Stomach smooth muscle (tissue), 2 donors: Measurements from ENCODE around the gene ZNF771.

Experiments
- H3K27ac ChIP-seq: one replicate; pipeline ENCODE4 v1.7.0; 2013; ENCODE audit warnings: mild to moderate bottlenecking, low read length, inconsistent platforms
- H3K27me3 ChIP-seq, 2 donors: one replicate each; pipeline ENCODE4 v1.7.0; 2013; ENCODE audit warnings: low read length in 2 of 2; ENCODE audit not compliant: insufficient read depth in 2 of 2, control insufficient read depth in 1 of 2
- H3K36me3 ChIP-seq, 2 donors: one replicate each; pipeline ENCODE4 v1.7.0; 2013; ENCODE audit warnings: low read length in 2 of 2; ENCODE audit not compliant: control insufficient read depth in 2 of 2, insufficient read depth in 2 of 2
- H3K4me1 ChIP-seq: one replicate; pipeline ENCODE4 v1.7.0; 2013; ENCODE audit warnings: low read length; ENCODE audit not compliant: control insufficient read depth, insufficient read depth
- H3K4me3 ChIP-seq, 2 donors: one replicate each; pipeline ENCODE4 v1.7.0; 2013; ENCODE audit warnings: low read length in 2 of 2
- H3K9ac ChIP-seq, 2 donors: one replicate each; pipeline ENCODE4 v1.7.0; 2013; ENCODE audit warnings: low read length in 2 of 2, mild to moderate bottlenecking in 1 of 2
- H3K9me3 ChIP-seq, 2 donors: one replicate each; pipeline ENCODE4 v1.7.0; 2013; ENCODE audit warnings: low read length in 2 of 2; ENCODE audit not compliant: control insufficient read depth in 2 of 2
- donor health status: healthy.
- donor health status: Pancreatic carcinoma.

The ZNF771 gene

GRCh38 chr16:30368122-30368791 lies 39.1 kb upstream of the ZNF771 start:
- Histone ChIP-seq H3K4me3 (peak overlapping the region; percentile 75 to 90), H3K9ac (peak overlapping the region; percentile 81)

GRCh38 chr16:30368792-30369090 lies 38.7 kb upstream of the ZNF771 start:
- Histone ChIP-seq H3K4me1 (peaks cover 34% of the 10 kb centered on the region), H3K36me3 (peaks cover 10 to 18% of the 10 kb centered on the region in 2 donors)

More at GRCh38 chr16:30368122-30368791, 39.1 kb upstream of the ZNF771 start:
- Histone ChIP-seq H3K9me3 (no peaks in the 10 kb centered on the region), H3K4me1 (peaks cover 34% of the 10 kb centered on the region), H3K36me3 (peaks cover 11 to 18% of the 10 kb centered on the region in 2 donors), H3K27me3 (no peaks in the 10 kb centered on the region), H3K27ac (peak overlapping the region; percentile 37)

GRCh38 chr16:30369091-30369937 lies 38.1 kb upstream of the ZNF771 start:
- peak overlapping the region; percentile 75 to 90 for H3K4me3 ChIP-seq
- no peaks in the 10 kb centered on the region for H3K9me3 ChIP-seq
- no peaks in the 10 kb centered on the region for H3K27me3 ChIP-seq
- peak overlapping the region; percentile 37 for H3K27ac ChIP-seq
- peak overlapping the region; percentile 81 for H3K9ac ChIP-seq
- peaks cover 10 to 16% of the 10 kb centered on the region in 2 donors for H3K36me3 ChIP-seq
- H3K4me1 ChIP-seq: peaks cover 34% of the 10 kb centered on the region

More at GRCh38 chr16:30368792-30369090, 38.7 kb upstream of the ZNF771 start:
- peak overlapping the region; percentile 75 to 90 for H3K4me3 ChIP-seq
- peak overlapping the region; percentile 37 for H3K27ac ChIP-seq
- H3K9ac ChIP-seq: peak overlapping the region; percentile 81
- H3K9me3 ChIP-seq: no peaks in the 10 kb centered on the region
- H3K27me3 ChIP-seq: no peaks in the 10 kb centered on the region

GRCh38 chr16:30369938-30370455 lies 37.4 kb upstream of the ZNF771 start:
- H3K27ac ChIP-seq: peak overlapping the region; percentile 37
- peak overlapping the region; percentile 75 to 90 for H3K4me3 ChIP-seq
- H3K9me3 ChIP-seq: no peaks in the 10 kb centered on the region
- peaks cover 4 to 9% of the 10 kb centered on the region in 2 donors for H3K36me3 ChIP-seq
- no peaks in the 10 kb centered on the region for H3K27me3 ChIP-seq
- peaks cover 33% of the 10 kb centered on the region for H3K4me1 ChIP-seq
- peak overlapping the region in 1 of 2 donors; percentile 81 for H3K9ac ChIP-seq

GRCh38 chr16:30370456-30371247 lies 36.8 kb upstream of the ZNF771 start, which contains the start of gene TBC1D10B:
Gene TBC1D10B, minus strand, starts transcription at chr16:30370494. Its CDS starts 311 bp downstream, at chr16:30370183.
- Histone ChIP-seq H3K4me3 (peak within 1 kb of the TSS; percentile 88 to 90), H3K27me3 (no peaks in the 10 kb centered on the region), H3K4me1 (peaks cover 33% of the 10 kb centered on the region), H3K27ac (peak within 1 kb of the TSS; percentile 93), H3K9ac (peak within 1 kb of the TSS; percentile 84 to 86), H3K9me3 (no peaks in the 10 kb centered on the region), H3K36me3 (peaks cover 0 to 2% of the 10 kb centered on the region in 2 donors)

- Histone ChIP-seq H3K9me3 (no peaks in the 10 kb centered on the region), H3K9ac (peak overlapping the region; percentile 84 to 86), H3K27me3 (no peaks in the 10 kb centered on the region), H3K36me3 (no peaks in the 10 kb centered on the region), H3K4me1 (peaks cover 33% of the 10 kb centered on the region), H3K4me3 (peak overlapping the region; percentile 80 to 88), H3K27ac (peak overlapping the region; percentile 93)
These were observed 36.1 kb upstream of the ZNF771 start for GRCh38 chr16:30371248-30371816.

GRCh38 chr16:30372038-30372712 lies 35.2 kb upstream of the ZNF771 start:
- H3K36me3 ChIP-seq: no peaks in the 10 kb centered on the region
- H3K27me3 ChIP-seq: no peaks in the 10 kb centered on the region
- H3K4me1 ChIP-seq: peaks cover 34% of the 10 kb centered on the region
- no peak overlapping the region for H3K9ac ChIP-seq
- no peak overlapping the region for H3K4me3 ChIP-seq
- H3K9me3 ChIP-seq: no peaks in the 10 kb centered on the region
- peak overlapping the region; percentile 93 for H3K27ac ChIP-seq

- H3K4me3 ChIP-seq: no peak overlapping the region
- peaks cover 33% of the 10 kb centered on the region for H3K4me1 ChIP-seq
- H3K9me3 ChIP-seq: no peaks in the 10 kb centered on the region
- no peaks in the 10 kb centered on the region for H3K27me3 ChIP-seq
- H3K36me3 ChIP-seq: no peaks in the 10 kb centered on the region
- H3K9ac ChIP-seq: no peak overlapping the region
- no peak overlapping the region for H3K27ac ChIP-seq
These were observed 34.7 kb upstream of the ZNF771 start for GRCh38 chr16:30372725-30373124.

GRCh38 chr16:30374538-30374937 lies 32.9 kb upstream of the ZNF771 start, which contains the start of gene MYL11:
Gene MYL11, plus strand, starts transcription at chr16:30374802. Its CDS starts 56 bp downstream, at chr16:30374858.
- Histone ChIP-seq H3K36me3 (no peaks in the 10 kb centered on the region), H3K4me1 (peaks cover 22% of the 10 kb centered on the region), H3K4me3 (no peak within 1 kb of the TSS), H3K9me3 (no peaks in the 10 kb centered on the region), H3K27me3 (no peaks in the 10 kb centered on the region), H3K27ac (no peak within 1 kb of the TSS), H3K9ac (no peak within 1 kb of the TSS)
